Measurements from ENCODE around the gene TMPRSS13.

TMPRSS13 gene

DNA sequence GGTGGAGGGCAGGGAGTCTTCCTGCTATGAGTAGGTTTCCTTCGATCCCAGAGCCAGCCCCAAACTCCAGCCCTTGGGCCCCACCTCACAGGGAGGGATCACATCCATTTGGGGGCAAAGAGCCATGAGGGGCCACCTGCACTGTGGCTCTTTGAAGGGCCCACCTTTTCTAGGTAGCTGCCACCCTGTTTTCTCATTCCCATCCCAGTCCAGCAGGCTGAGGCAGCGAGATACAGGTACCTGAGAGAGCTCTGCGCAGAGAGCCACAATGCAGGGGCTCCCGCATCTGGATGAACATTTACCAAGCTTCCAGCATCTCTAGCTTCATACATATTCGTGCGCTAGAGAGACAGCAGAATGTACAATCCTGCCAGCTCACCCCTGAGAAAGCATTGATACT, 69.1 kb downstream of the TMPRSS13 start:
- H3K9ac ChIP-seq (ENCODE audit: low read length): no peak overlapping the region
- no peak overlapping the region for H3K4me2 ChIP-seq (ENCODE audit: low read length)
- no peaks in the 10 kb centered on the region for H3K4me1 ChIP-seq (ENCODE audit: control insufficient read depth in 1 of 2, insufficient read depth in 2 of 2, low read length in 2 of 2)
- H3K9me3 ChIP-seq (ENCODE audit: insufficient read depth, low read depth, low read length): peaks cover 5% of the 10 kb centered on the region
- DNase-seq: no peak
- H2BK5ac ChIP-seq (ENCODE audit: low read depth, low read length, poor library complexity): no peak overlapping the region
- no peak overlapping the region for H2AFZ ChIP-seq (ENCODE audit: insufficient read depth, low read length, poor library complexity)
- no peak overlapping the region for H2BK120ac ChIP-seq (ENCODE audit: insufficient read depth, low read length, poor library complexity)
- H2BK12ac ChIP-seq (ENCODE audit: low read length): no peak overlapping the region
- no peaks in the 10 kb centered on the region for H3K79me1 ChIP-seq (ENCODE audit: low read length)
- no peak overlapping the region for H3K14ac ChIP-seq (ENCODE audit: low read length)
- H3K79me2 ChIP-seq (ENCODE audit: control insufficient read depth, insufficient read depth, low read length, poor library complexity): no peaks in the 10 kb centered on the region
- H3K4ac ChIP-seq (ENCODE audit: low read depth, low read length): no peak overlapping the region
- H3K27me3 ChIP-seq (ENCODE audit: insufficient read depth, low read length): no peaks in the 10 kb centered on the region
- H3K23ac ChIP-seq (ENCODE audit: low read length): no peak overlapping the region
- H3K36me3 ChIP-seq (ENCODE audit: control insufficient read depth in 1 of 2, insufficient read depth in 2 of 2, low read length in 2 of 2): no peaks in the 10 kb centered on the region
- H4K91ac ChIP-seq (ENCODE audit: low read depth, low read length): no peak overlapping the region
- no peak overlapping the region for H4K8ac ChIP-seq (ENCODE audit: low read depth, low read length)
- H4K12ac ChIP-seq (ENCODE audit: low read depth, low read length): no peak overlapping the region
- H3K4me3 ChIP-seq (ENCODE audit: low read depth, low read length): no peak overlapping the region
- no peak overlapping the region for H3K18ac ChIP-seq (ENCODE audit: low read length)
- no CpG with 5 or more reads among the region's 6 CpGs for WGBS (ENCODE audit: extremely low coverage, insufficient coverage, insufficient read length)
- H2AK5ac ChIP-seq (ENCODE audit: low read length): no peak overlapping the region
- no peak overlapping the region for H3K27ac ChIP-seq (ENCODE audit: low read depth, low read length)

GRCh38 chr11:117859488-117860112, 69.6 kb downstream of the TMPRSS13 start:
- no peak overlapping the region for H2BK5ac ChIP-seq (ENCODE audit: low read depth, low read length, poor library complexity)
- no peaks in the 10 kb centered on the region for H3K36me3 ChIP-seq (ENCODE audit: control insufficient read depth in 1 of 2, insufficient read depth in 2 of 2, low read length in 2 of 2)
- no peak overlapping the region for H2AFZ ChIP-seq (ENCODE audit: insufficient read depth, low read length, poor library complexity)
- no peak overlapping the region for H2BK12ac ChIP-seq (ENCODE audit: low read length)
- H3K4me2 ChIP-seq (ENCODE audit: low read length): no peak overlapping the region
- H3K79me1 ChIP-seq (ENCODE audit: low read length): no peaks in the 10 kb centered on the region
- H3K27ac ChIP-seq (ENCODE audit: low read depth, low read length): no peak overlapping the region
- WGBS (ENCODE audit: extremely low coverage, insufficient coverage, insufficient read length): no CpG with 5 or more reads among the region's 9 CpGs
- no peaks in the 10 kb centered on the region for H3K79me2 ChIP-seq (ENCODE audit: control insufficient read depth, insufficient read depth, low read length, poor library complexity)
- no peak overlapping the region for H3K4me3 ChIP-seq (ENCODE audit: low read depth, low read length)
- no peak for DNase-seq
- no peak overlapping the region for H3K4ac ChIP-seq (ENCODE audit: low read depth, low read length)
- H3K4me1 ChIP-seq (ENCODE audit: control insufficient read depth in 1 of 2, insufficient read depth in 2 of 2, low read length in 2 of 2): no peaks in the 10 kb centered on the region
- H2AK5ac ChIP-seq (ENCODE audit: low read length): no peak overlapping the region
- no peak overlapping the region for H3K23ac ChIP-seq (ENCODE audit: low read length)
- H3K9ac ChIP-seq (ENCODE audit: low read length): no peak overlapping the region
- no peak overlapping the region for H3K18ac ChIP-seq (ENCODE audit: low read length)
- peaks cover 5% of the 10 kb centered on the region for H3K9me3 ChIP-seq (ENCODE audit: insufficient read depth, low read depth, low read length)
- H4K91ac ChIP-seq (ENCODE audit: low read depth, low read length): no peak overlapping the region
- H3K14ac ChIP-seq (ENCODE audit: low read length): no peak overlapping the region
- H4K12ac ChIP-seq (ENCODE audit: low read depth, low read length): no peak overlapping the region
- H2BK120ac ChIP-seq (ENCODE audit: insufficient read depth, low read length, poor library complexity): no peak overlapping the region
- no peaks in the 10 kb centered on the region for H3K27me3 ChIP-seq (ENCODE audit: insufficient read depth, low read length)
- no peak overlapping the region for H4K8ac ChIP-seq (ENCODE audit: low read depth, low read length)

- H3K36me3 ChIP-seq (ENCODE audit: control insufficient read depth in 1 of 2, insufficient read depth in 2 of 2, low read length in 2 of 2): no peaks in the 10 kb centered on the region
- no peak overlapping the region for H4K8ac ChIP-seq (ENCODE audit: low read depth, low read length)
- no peaks in the 10 kb centered on the region for H3K4me1 ChIP-seq (ENCODE audit: control insufficient read depth in 1 of 2, insufficient read depth in 2 of 2, low read length in 2 of 2)
- H2AK5ac ChIP-seq (ENCODE audit: low read length): no peak overlapping the region
- H2BK120ac ChIP-seq (ENCODE audit: insufficient read depth, low read length, poor library complexity): no peak overlapping the region
- H3K79me1 ChIP-seq (ENCODE audit: low read length): no peaks in the 10 kb centered on the region
- no peak overlapping the region for H3K4ac ChIP-seq (ENCODE audit: low read depth, low read length)
- no peak overlapping the region for H3K27ac ChIP-seq (ENCODE audit: low read depth, low read length)
- no peak overlapping the region for H2AFZ ChIP-seq (ENCODE audit: insufficient read depth, low read length, poor library complexity)
- H2BK12ac ChIP-seq (ENCODE audit: low read length): no peak overlapping the region
- H3K14ac ChIP-seq (ENCODE audit: low read length): no peak overlapping the region
- H3K4me3 ChIP-seq (ENCODE audit: low read depth, low read length): no peak overlapping the region
- no peak overlapping the region for H3K18ac ChIP-seq (ENCODE audit: low read length)
- no peak overlapping the region for H4K91ac ChIP-seq (ENCODE audit: low read depth, low read length)
- no peak overlapping the region for H3K9ac ChIP-seq (ENCODE audit: low read length)
- no peak overlapping the region for H4K12ac ChIP-seq (ENCODE audit: low read depth, low read length)
- no peak for DNase-seq
- no peak overlapping the region for H3K4me2 ChIP-seq (ENCODE audit: low read length)
- no CpG with 5 or more reads among the region's 10 CpGs for WGBS (ENCODE audit: extremely low coverage, insufficient coverage, insufficient read length)
- no peaks in the 10 kb centered on the region for H3K79me2 ChIP-seq (ENCODE audit: control insufficient read depth, insufficient read depth, low read length, poor library complexity)
- no peak overlapping the region for H3K23ac ChIP-seq (ENCODE audit: low read length)
- no peaks in the 10 kb centered on the region for H3K27me3 ChIP-seq (ENCODE audit: insufficient read depth, low read length)
- no peak overlapping the region for H2BK5ac ChIP-seq (ENCODE audit: low read depth, low read length, poor library complexity)
- H3K9me3 ChIP-seq (ENCODE audit: insufficient read depth, low read depth, low read length): peaks cover 7% of the 10 kb centered on the region
Measured at GRCh38 chr11:117859061-117859460, 70.1 kb downstream of the TMPRSS13 start.

DNA sequence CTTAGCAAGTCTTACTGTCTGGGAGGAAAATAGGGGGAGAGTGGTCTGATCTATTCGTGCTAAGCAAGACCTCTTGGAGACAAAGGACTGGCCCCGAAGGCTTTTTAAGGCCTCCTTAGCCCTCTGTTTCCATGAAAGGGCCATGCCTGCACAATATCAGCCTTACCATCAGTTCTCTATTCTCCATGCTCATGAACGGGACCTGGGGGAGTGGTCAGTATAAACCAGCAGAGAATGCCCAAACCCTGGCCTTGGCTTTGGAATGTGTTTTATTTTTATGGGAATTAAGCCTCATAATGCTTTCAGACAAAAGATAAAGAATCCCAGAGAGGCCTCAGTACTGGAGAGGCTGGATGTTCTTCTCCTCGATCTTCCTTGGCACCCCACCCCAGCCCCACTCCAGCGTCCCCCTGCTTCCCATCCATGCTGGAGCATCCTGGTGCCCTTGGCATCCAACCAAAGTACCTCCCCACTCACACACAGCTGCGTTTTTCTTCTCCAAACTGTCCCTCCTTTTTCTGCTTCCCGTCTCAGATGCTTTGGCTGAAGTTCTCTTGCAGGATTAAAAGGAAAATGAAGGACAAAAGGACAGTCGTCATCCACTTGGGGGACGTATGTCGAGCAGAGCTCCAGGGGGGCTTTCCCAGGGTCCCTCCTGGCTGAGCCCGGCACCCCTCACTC, 71.3 kb downstream of the TMPRSS13 start:
- Histone ChIP-seq H3K27me3 (ENCODE audit: insufficient read depth, low read length) (no peaks in the 10 kb centered on the region), H3K4me2 (ENCODE audit: low read length) (no peak overlapping the region), H3K36me3 (ENCODE audit: control insufficient read depth in 1 of 2, insufficient read depth in 2 of 2, low read length in 2 of 2) (no peaks in the 10 kb centered on the region), H2BK12ac (ENCODE audit: low read length) (no peak overlapping the region), H4K8ac (ENCODE audit: low read depth, low read length) (no peak overlapping the region), H3K9ac (ENCODE audit: low read length) (no peak overlapping the region), H3K4me1 (ENCODE audit: control insufficient read depth in 1 of 2, insufficient read depth in 2 of 2, low read length in 2 of 2) (no peaks in the 10 kb centered on the region), H3K79me2 (ENCODE audit: control insufficient read depth, insufficient read depth, low read length, poor library complexity) (no peaks in the 10 kb centered on the region), H3K79me1 (ENCODE audit: low read length) (no peaks in the 10 kb centered on the region), H4K91ac (ENCODE audit: low read depth, low read length) (no peak overlapping the region), H2AK5ac (ENCODE audit: low read length) (no peak overlapping the region), H3K9me3 (ENCODE audit: insufficient read depth, low read depth, low read length) (peaks cover 7% of the 10 kb centered on the region), H2BK5ac (ENCODE audit: low read depth, low read length, poor library complexity) (no peak overlapping the region), H2BK120ac (ENCODE audit: insufficient read depth, low read length, poor library complexity) (no peak overlapping the region), H3K18ac (ENCODE audit: low read length) (no peak overlapping the region), H3K23ac (ENCODE audit: low read length) (no peak overlapping the region), H3K14ac (ENCODE audit: low read length) (no peak overlapping the region), H3K4me3 (ENCODE audit: low read depth, low read length) (no peak overlapping the region), H2AFZ (ENCODE audit: insufficient read depth, low read length, poor library complexity) (no peak overlapping the region), H4K12ac (ENCODE audit: low read depth, low read length) (no peak overlapping the region), H3K4ac (ENCODE audit: low read depth, low read length) (no peak overlapping the region), H3K27ac (ENCODE audit: low read depth, low read length) (no peak overlapping the region)
- no peak for DNase-seq
- WGBS (ENCODE audit: extremely low coverage, insufficient coverage, insufficient read length): no CpG with 5 or more reads among the region's 11 CpGs

Measured in trophoblast cell (in vitro differentiated cells and primary cell).